Smooth muscle cell of bladder (primary cell): ENCODE measurements around the gene FA2H. TPM values are rescaled to one million over a fixed set of nuclear protein-coding genes. Genes with fewer than 3 reads are reported as not detected.

Source experiments
- total RNA-seq: library from RNA; depleted of rRNA; stranded (reverse); fragments of >200 nt; gene quantifications from 2 replicates; pipeline ENCODE4 v1.2.3, GENCODE V29; 2014

Gene FA2H
- not detected in 2 replicates for total RNA-seq

GRCh38 chr16:74774223-74775139 lies at the start of gene FA2H:
FA2H (minus strand) TSS chr16:74774820; CDS start chr16:74774755, 65 bp downstream.

GRCh38 chr16:74700438-74701225 lies 74.0 kb downstream of the FA2H start, which contains the start of gene MLKL:
MLKL (minus strand) TSS chr16:74700862; CDS start chr16:74695757, 5,105 bp downstream.

GRCh38 chr16:74666425-74667254 lies 108.0 kb downstream of the FA2H start, which contains the start of gene RFWD3:
RFWD3 (minus strand) TSS chr16:74666877; CDS start chr16:74661449, 5,428 bp downstream.

Other genes starting within 250 kb of the FA2H start
- gene GLG1, start 167.7 kb downstream of the FA2H start, total RNA-seq, result 136 and 177 TPM in 2 replicates
- gene RFWD3, start 107.9 kb downstream of the FA2H start, total RNA-seq, result 7.4 and 9.1 TPM in 2 replicates
- gene MLKL, start 74.0 kb downstream of the FA2H start, total RNA-seq, result 7.7 and 8.5 TPM in 2 replicates
- gene WDR59, start 210.3 kb upstream of the FA2H start, total RNA-seq, result 9.5 and 12.6 TPM in 2 replicates
- gene ZNRF1, start 224.2 kb upstream of the FA2H start, total RNA-seq, result 6.8 and 9.6 TPM in 2 replicates